ENCODE data around the gene URM1. TPM values are rescaled to one million over a fixed set of nuclear protein-coding genes. Genes with fewer than 3 reads are reported as not detected.
A peak's percentile ranks its signal among the peaks of the same experiment; 100 is the strongest.

URM1 gene
- total RNA-seq, 1 experiment from 2014 or later: 46.6 TPM

DNA sequence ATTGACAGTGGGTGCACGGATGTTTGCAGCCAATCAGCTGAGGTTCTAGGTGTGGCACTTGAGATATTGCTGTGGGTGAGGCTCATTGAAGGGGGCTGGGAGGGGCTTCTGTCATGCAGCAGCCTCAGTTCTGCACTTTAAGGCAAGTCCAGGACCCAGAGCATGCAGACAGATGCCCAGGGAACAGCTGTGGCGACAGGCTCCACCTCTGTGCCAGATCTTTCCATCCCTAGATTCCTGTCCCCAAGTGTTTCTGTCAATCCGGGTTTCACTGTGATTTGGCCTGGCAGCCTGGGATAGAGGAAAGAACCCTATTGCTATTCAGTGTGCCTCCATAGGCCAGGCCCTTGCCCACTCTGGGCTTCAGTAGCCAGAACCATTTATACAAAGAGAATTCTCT lies 28.7 kb downstream of the URM1 start:
- Histone ChIP-seq H3K9me3 (ENCODE audit: control insufficient read depth, low read depth, low read length) (no peaks in the 10 kb centered on the region), H3K79me1 (ENCODE audit: insufficient read depth, low read depth, low read length, poor library complexity, severe bottlenecking) (no peaks in the 10 kb centered on the region), H3K79me2 (ENCODE audit: insufficient read depth, low read length) (no peaks in the 10 kb centered on the region), H2BK20ac (ENCODE audit: low read depth, low read length, poor library complexity, severe bottlenecking) (no peak overlapping the region), H3K4me2 (ENCODE audit: insufficient read depth, insufficient read length, low read length) (no peak overlapping the region), H3K14ac (ENCODE audit: insufficient read depth, low read length) (no peak overlapping the region), H4K8ac (replicated peaks; ENCODE audit: insufficient read length, low read depth, low read length) (no peak overlapping the region), H3K9ac (ENCODE audit: extremely low read depth, insufficient read length, low read length) (no peak overlapping the region), H3K23me2 (ENCODE audit: insufficient read length, low read depth, low read length, poor library complexity, severe bottlenecking) (no peaks in the 10 kb centered on the region), H3K4ac (ENCODE audit: low read depth, low read length) (no peak overlapping the region), H2BK15ac (ENCODE audit: low read depth, low read length) (no peak overlapping the region), H3K56ac (ENCODE audit: insufficient read length, low read depth, low read length) (no peak overlapping the region), H2BK120ac (ENCODE audit: low read depth, low read length, poor library complexity, severe bottlenecking) (no peak overlapping the region), H2BK5ac (ENCODE audit: insufficient read length, low read length) (no peak overlapping the region), H3K27ac (ENCODE audit: insufficient read length, low read depth, low read length) (no peak overlapping the region), H4K91ac (ENCODE audit: insufficient read length, low read depth, low read length) (no peak overlapping the region), H3K4me1 (ENCODE audit: insufficient read depth, low read length) (no peaks in the 10 kb centered on the region), H4K5ac (ENCODE audit: insufficient read length, low read depth, low read length) (no peak overlapping the region), H3K23ac (ENCODE audit: insufficient read length, low read depth, low read length) (no peak overlapping the region), H3K18ac (ENCODE audit: insufficient read length, low read depth, low read length) (no peak overlapping the region), H3T11ph (ENCODE audit: low read length) (no peak overlapping the region), H2AK5ac (ENCODE audit: insufficient read length, low read length) (no peak overlapping the region), H2BK12ac (ENCODE audit: insufficient read length, low read depth, low read length) (no peak overlapping the region), H4K20me1 (ENCODE audit: control insufficient read depth, insufficient read depth, insufficient read length) (no peaks in the 10 kb centered on the region), H3K27me3 (ENCODE audit: insufficient read depth, low read length) (peaks cover 69% of the 10 kb centered on the region), H2AFZ (ENCODE audit: low read length) (no peak overlapping the region)
- Mint-ChIP-seq H3K4me1 (peaks cover 12% of the 10 kb centered on the region in 2 experiments), H3K4me3 (0 out of 5 replicates have a peak overlapping the region, but pooled peaks of 1 of the 2 experiments have one; percentile 4), H3K9me3 (peaks cover 3% of the 10 kb centered on the region in 2 experiments; a peak in 2 of 5 replicates), H3K27me3 (ENCODE audit: low read depth) (peaks cover 100% of the 10 kb centered on the region), H3K27ac (no peak overlapping the region), H3K36me3 (ENCODE audit: insufficient read depth in 1 of 3, low read depth in 3 of 3) (0 out of 7 replicates have a peak, but pooled peaks cover 0 to 2% (median 0%) of the 10 kb centered on the region in 3 experiments)
- TF ChIP-seq CTCF (conservative IDR thresholded peaks at IDR 0.05): no peak
- no peak for DNase-seq
- WGBS (ENCODE audit: extremely low coverage, insufficient read length, low lambda C conversion rate): no CpG with 5 or more reads among the region's 3 CpGs

All from H9 (cell line).